Measurements from ENCODE around the gene ROCK2. TPM values are rescaled to one million over a fixed set of nuclear protein-coding genes. Genes with fewer than 3 reads are reported as not detected.

The ROCK2 gene
- total and polyA plus RNA-seq, 7 donors = 12.1 to 84.4 (median 60.8) TPM

DNA sequence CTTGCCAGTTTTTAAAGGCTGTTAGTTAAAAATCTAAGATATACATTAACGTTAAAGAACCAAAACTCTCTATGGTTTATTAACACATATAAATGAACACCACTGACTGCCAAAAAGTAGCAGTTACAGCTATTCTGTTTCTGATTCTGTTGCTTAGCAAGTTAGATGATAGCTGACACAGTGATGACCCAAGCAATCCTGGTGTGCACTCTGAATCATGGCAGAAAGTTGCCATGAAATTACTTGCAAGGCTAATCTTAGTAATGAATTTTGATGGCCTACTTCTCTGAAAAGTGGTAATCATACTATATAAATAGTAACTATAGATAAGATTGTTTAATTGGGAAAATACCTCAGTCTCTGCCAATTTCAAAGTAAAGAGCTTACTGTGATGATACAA lies 57.7 kb downstream of the ROCK2 start:
- DNase-seq (no peak), ATAC-seq (peak; percentile 91 to 96 (median 93))
- Histone ChIP-seq H3K27me3 (ENCODE audit: insufficient read depth in 3 of 3, low read length in 2 of 3) (no peaks in the 10 kb centered on the region), H3K9me3 (no peaks in the 10 kb centered on the region), H3K27ac (peak overlapping the region; percentile 77), H3K4me1 (peaks cover 50% of the 10 kb centered on the region), H3K36me3 (ENCODE audit: insufficient read depth in 1 of 2, low read depth in 1 of 2) (peaks cover 0 to 20% of the 10 kb centered on the region in 2 donors), H3K4me3 (no peak overlapping the region)
- 35 to 44% (median 37%) methylated on average over 1 of the region's 1 CpG for WGBS, 3 donors
- intact Hi-C loops (cut with DNase I) = loop anchor here in 1 of 2 donors (5.0 kb wide), 1 partner anchor 56 kb away; the partner anchor contains the start of gene ROCK2
- TF ChIP-seq, protein P1, sequence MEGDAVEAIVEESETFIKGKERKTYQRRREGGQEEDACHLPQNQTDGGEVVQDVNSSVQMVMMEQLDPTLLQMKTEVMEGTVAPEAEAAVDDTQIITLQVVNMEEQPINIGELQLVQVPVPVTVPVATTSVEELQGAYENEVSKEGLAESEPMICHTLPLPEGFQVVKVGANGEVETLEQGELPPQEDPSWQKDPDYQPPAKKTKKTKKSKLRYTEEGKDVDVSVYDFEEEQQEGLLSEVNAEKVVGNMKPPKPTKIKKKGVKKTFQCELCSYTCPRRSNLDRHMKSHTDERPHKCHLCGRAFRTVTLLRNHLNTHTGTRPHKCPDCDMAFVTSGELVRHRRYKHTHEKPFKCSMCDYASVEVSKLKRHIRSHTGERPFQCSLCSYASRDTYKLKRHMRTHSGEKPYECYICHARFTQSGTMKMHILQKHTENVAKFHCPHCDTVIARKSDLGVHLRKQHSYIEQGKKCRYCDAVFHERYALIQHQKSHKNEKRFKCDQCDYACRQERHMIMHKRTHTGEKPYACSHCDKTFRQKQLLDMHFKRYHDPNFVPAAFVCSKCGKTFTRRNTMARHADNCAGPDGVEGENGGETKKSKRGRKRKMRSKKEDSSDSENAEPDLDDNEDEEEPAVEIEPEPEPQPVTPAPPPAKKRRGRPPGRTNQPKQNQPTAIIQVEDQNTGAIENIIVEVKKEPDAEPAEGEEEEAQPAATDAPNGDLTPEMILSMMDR (IDR thresholded peaks at IDR 0.05) = no peak

DNA sequence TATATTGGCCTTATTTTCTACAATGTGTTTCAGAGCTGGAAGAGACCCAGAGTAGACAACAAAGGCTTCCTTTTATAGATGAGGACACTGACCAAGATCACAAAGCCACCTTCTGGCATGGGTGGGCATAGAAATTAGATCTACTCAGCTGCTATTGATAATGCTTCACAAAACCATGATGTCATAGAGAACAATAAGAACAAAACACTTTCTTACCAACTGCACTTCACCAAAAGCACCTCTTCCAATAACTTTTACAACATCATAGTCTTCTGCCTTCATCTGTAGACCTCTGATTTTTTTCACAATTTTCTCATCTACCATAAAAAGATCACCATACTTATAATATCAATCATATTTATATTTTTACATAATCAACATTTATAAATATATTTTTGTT lies 58.1 kb downstream of the ROCK2 start:
- DNase-seq (no peak), ATAC-seq (peak in 3 of 4 donors; percentile 17 to 32 (median 17))
- no peaks in the 10 kb centered on the region for H3K9me3 ChIP-seq
- peak overlapping the region; percentile 77 for H3K27ac ChIP-seq
- TF ChIP-seq, protein P1 (IDR thresholded peaks at IDR 0.05) = no peak
- no peaks in the 10 kb centered on the region for H3K27me3 ChIP-seq (ENCODE audit: insufficient read depth in 3 of 3, low read length in 2 of 3)
- peaks cover 0 to 24% of the 10 kb centered on the region in 2 donors for H3K36me3 ChIP-seq (ENCODE audit: insufficient read depth in 1 of 2, low read depth in 1 of 2)
- no peak overlapping the region for H3K4me3 ChIP-seq
- H3K4me1 ChIP-seq = peaks cover 49% of the 10 kb centered on the region
- intact Hi-C loops (cut with DNase I) = loop anchor here in 1 of 2 donors (5.0 kb wide), 1 partner anchor 56 kb away; the partner anchor contains the start of gene ROCK2

DNA sequence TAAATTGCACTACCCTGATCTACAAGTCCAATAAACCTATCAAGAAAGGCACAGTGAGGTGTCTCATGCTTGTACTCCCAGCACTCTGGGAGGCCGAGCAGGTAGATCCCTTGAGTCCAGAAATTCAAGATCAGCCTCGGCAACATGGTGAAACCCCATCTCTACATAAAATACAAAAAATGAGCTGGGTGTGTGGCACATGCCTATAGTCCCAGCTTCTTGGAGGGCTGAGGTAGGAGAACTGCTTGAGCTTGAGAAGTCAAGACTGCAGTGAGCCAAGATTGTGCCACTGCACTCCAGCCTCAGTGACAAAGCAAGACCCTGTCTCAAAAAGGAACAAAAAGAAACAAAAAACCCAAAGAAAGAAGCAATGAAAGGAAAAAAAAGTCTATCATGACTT lies 58.9 kb downstream of the ROCK2 start:
- Histone ChIP-seq H3K4me1 (peaks cover 45% of the 10 kb centered on the region), H3K4me3 (no peak overlapping the region), H3K9me3 (no peaks in the 10 kb centered on the region), H3K27me3 (ENCODE audit: insufficient read depth in 3 of 3, low read length in 2 of 3) (no peaks in the 10 kb centered on the region), H3K36me3 (ENCODE audit: insufficient read depth in 1 of 2, low read depth in 1 of 2) (peaks cover 0 to 24% of the 10 kb centered on the region in 2 donors), H3K27ac (peak overlapping the region; percentile 77)
- no peak for DNase-seq
- 90 to 95% (median 93%) methylated on average over 2 of the region's 2 CpGs for WGBS, 3 donors
- no peak for ATAC-seq
- TF ChIP-seq, protein P1 (IDR thresholded peaks at IDR 0.05) = no peak
- intact Hi-C loops (cut with DNase I) = loop anchor here in 1 of 2 donors (5.0 kb wide), 1 partner anchor 57 kb away; the partner anchor contains the start of gene ROCK2

DNA sequence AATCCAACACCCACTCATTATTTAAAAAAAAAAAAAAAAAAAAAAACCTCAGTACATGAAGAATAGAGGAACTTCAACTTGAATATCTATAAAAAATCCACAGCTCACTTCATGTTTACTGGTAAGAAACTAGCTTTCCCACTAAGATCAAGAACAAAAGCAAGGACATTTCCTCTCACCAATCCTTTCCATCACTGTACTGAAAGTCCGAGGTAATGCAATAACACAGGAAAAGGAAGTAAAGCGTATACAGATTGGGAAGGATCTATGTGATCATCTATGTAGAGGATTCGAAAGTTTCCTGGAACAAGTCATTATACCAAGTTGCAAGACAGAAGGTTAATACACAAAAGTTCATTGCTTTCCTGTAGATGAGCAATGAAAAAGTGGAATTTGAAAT lies 63.2 kb downstream of the ROCK2 start:
- 74 to 84% (median 75%) methylated on average over 3 of the region's 3 CpGs for WGBS, 3 donors
- no peaks in the 10 kb centered on the region for H3K9me3 ChIP-seq
- no peaks in the 10 kb centered on the region for H3K27me3 ChIP-seq (ENCODE audit: insufficient read depth in 3 of 3, low read length in 2 of 3)
- intact Hi-C loops (cut with DNase I) = no loop called here
- no peak overlapping the region for H3K27ac ChIP-seq
- peaks cover 12% of the 10 kb centered on the region for H3K4me1 ChIP-seq
- DNase-seq (no peak), ATAC-seq (peak in 1 of 4 donors; percentile 23)
- TF ChIP-seq, protein P1 (IDR thresholded peaks at IDR 0.05) = no peak
- peaks cover 2 to 38% of the 10 kb centered on the region in 2 donors for H3K36me3 ChIP-seq (ENCODE audit: insufficient read depth in 1 of 2, low read depth in 1 of 2)
- no peak overlapping the region for H3K4me3 ChIP-seq

DNA sequence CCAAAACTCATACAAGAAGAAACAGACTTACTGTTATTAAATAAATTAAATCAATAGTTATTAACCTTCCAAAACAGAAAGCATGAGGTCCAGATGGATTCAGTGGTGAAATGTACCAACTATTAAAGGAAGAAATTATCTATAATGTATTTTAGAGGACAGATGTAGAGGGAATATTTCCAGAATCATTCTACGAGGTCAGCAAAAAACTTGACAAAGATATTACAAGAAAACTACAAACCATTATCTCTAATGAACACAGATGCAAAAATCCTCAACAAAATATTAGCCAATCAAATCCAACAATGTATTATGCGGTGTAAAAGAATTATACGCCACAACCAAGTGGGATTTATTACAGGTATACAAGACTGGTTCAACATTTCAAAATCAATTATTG lies 63.7 kb downstream of the ROCK2 start:
- intact Hi-C loops (cut with DNase I) = no loop called here
- no peaks in the 10 kb centered on the region for H3K27me3 ChIP-seq (ENCODE audit: insufficient read depth in 3 of 3, low read length in 2 of 3)
- TF ChIP-seq, protein P1 (IDR thresholded peaks at IDR 0.05) = no peak
- no peak overlapping the region for H3K4me3 ChIP-seq
- DNase-seq (no peak), ATAC-seq (no peak)
- H3K9me3 ChIP-seq = no peaks in the 10 kb centered on the region
- peaks cover 11% of the 10 kb centered on the region for H3K4me1 ChIP-seq
- WGBS, 3 donors = 95 to 96% (median 95%) methylated on average over 3 of the region's 3 CpGs
- peaks cover 2 to 38% of the 10 kb centered on the region in 2 donors for H3K36me3 ChIP-seq (ENCODE audit: insufficient read depth in 1 of 2, low read depth in 1 of 2)
- no peak overlapping the region for H3K27ac ChIP-seq
